HL-60/S4 treated with retinoic acid at 250 ng/mL for 4 days and 3 days (cell line): ENCODE measurements around the gene RHOT2.

Experiments
- in situ Hi-C: fragments of 300-500 bp; cut with MboI; formaldehyde crosslinking; loops from 2 replicates; pipeline ENCODE4 v1.7.0; 2022; ENCODE audit warnings: low sequenced_read_pairs

The RHOT2 gene

DNA sequence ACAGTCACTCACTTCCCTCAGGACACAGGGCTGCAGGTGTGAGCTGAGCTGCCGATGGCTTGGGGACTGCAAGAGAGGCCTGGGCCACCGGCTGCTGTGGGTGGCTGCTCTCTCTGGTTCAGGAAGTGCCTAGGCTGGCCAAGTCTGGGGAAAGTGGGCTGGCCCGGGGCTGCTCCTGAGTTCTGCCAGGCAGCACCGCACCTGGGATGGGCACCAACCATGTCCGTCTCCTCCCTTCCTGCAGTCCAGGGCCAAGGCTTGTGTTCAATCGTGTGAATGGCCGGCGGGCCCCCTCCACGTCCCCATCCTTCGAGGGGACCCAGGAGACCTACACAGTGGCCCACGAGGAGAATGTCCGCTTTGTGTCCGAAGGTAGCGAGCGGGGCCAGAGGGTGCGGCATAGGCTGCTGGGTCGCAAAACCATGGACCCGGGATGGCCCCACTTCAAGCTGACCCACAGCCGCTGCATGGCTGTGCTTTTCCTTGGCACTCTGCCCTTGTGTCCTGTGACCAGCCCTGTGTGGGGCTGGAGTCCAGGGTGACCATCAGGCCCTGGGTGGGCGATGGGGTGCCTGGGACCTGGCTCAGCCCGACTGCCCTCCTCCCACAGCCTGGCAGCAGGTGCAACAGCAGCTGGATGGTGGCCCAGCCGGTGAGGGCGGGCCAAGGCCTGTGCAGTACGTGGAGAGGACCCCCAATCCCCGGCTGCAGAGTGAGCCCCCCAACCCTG is 20.6 kb upstream of the RHOT2 start:
- in situ Hi-C loops: no loop called here

DNA sequence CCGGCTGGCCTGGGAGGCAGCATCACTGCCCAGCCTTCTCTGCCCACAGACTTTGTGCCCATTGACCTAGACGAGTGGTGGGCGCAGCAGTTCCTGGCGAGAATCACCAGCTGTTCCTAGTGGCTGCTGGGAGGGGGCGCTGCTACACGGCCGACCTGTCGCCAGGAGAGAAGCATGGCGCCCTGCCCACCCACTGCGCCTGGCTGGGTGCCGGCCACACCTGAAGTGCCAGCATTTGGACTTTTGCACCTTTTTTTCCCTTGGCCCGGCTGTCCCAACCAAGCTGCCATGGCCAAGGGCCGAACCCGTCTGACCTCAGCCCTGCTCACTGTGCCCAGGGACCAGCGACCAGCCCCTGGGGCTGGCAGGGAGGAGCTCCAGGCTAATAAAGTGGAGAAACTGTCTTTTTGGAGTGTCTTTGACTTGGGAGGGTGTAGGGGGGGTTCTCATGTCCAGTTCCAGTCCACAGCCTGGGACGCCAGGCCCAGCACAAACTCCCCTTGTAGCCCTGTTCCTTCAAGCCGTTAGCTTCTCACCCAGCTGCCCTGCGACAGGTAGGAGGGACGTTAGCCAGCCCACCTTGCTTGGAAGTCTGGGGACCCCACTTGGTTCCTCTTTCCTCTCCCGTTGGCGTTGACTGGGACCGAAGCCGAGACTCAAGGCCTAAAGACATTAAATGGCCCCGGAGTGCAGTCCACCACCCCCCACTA is 19.7 kb upstream of the RHOT2 start:
- in situ Hi-C loops: no loop called here

DNA sequence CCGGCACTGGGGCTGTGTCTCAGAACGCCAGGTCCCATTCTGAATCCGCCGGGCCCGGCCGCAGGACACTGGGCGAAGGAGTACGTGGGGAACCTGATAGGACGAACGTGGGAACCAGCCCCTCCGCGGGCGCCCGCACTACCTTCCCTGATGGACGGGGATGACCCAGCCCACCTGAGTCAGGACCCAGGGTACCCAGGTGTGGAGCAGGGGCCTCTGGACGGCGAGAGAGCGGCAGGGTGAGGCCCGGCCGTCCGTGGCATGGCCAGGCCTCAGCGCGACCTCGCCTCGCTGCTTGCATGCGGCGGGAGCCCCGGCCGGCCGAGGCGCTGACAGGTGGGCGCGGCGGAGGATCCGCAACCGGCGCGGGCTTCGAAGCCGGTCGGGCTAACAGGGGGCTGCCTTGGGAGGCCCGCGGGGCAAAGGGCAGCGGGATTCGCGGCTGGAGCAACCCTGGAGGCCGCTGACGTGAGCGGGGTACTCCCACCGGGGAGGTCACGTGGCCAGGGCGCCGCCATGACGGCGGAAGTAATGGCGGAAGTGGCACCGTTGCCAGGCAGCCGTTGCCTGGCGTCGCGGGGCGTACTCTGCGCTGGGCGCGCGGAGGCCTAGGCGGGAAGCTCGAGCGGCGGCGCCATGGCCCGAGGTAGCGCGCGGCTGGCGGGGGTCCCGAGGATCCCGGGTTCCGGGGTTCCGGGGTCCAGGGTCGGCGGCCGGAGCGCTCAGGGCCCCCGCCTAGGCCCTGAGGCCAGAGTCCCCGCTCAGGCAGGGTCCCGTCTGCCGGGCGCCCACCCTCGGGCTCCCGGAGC is 18.9 kb upstream of the RHOT2 start, which contains the start of gene WDR90:
Gene WDR90 (plus strand): TSS at position 585 of the 809 bp plus-strand sequence. CDS start 52 bp downstream, at position 637.
- in situ Hi-C loops: no loop called here

DNA sequence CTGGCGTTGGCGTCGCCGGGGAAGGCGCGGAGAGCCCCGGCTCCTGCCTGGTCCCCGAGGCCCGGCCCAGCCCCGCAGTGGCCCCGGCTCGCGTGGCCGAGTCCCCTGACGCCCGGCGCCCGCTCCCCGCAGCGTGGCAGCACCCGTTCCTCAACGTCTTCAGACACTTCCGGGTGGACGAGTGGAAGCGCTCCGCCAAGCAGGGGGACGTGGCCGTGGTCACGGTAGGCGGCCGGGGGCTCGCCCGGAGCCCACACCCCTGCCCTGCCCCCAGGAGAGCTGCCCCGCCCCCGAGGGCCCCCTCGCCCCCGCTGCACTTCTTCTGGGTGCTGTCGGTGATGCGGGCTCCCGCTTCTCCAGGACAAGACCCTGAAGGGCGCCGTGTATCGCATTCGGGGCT is 18.3 kb upstream of the RHOT2 start:
- in situ Hi-C loops: no loop called here

DNA sequence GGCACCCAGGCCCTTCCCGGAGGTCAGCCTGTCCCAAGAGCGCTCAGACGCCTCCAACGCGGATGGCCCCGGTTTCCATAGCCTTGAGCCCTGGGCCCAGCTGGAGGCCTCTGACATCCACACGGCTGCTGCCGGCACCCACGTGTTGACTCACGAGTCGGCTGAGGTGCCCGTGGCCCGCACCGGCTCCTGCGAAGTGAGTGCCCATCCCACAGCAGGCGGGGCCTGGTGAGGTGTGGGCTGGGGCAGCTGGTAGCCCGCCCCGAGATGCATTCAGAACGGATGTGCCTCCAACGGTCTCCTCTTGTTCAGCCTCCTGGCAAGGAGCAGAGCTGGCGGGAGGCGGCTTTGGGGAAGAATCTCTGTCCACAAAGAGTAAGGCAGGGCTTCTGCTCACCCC is 16.1 kb upstream of the RHOT2 start:
- in situ Hi-C loops: no loop called here

DNA sequence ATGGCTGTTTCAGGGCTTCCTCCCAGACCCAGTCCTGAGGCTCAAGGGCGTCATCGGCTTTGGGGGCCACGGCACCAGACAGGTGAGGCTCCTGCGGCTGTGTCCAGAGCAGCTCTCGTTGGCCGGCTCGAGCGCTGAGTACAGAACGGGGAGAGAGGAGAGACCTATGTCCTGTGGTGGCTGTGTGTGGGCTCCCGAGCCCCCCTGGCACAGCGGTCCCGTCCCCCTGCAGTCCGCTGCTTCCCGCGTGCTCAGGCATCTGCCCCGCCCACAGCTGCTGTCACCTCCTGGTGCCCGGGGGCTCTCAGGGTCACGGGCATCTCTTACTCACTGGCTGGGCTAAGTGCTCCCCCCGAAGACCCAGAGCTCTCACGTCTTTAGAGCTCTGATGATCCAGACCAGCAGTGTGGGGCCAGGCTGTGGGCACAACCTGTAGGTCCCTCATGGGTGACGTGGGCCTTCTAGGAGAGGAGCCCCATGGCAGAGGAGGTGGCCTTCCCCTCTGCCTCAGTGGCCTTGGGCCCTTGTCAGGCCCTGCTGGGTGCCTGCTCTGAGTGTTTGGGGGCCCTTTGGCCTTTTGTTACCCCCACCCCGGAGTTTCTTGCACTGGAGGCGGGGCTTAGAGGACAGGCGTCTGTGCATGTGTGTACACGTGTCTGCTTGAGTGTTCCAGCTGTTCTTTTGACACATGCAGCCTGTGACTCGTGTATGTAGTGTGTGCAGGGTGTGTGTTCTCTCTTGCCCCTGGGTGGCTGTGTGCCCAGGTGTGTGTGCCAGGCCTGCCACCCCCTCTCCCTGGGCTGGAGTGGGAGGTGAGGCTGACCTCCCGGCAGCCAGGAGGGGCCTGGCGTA is 15.3 kb upstream of the RHOT2 start:
- in situ Hi-C loops: no loop called here

DNA sequence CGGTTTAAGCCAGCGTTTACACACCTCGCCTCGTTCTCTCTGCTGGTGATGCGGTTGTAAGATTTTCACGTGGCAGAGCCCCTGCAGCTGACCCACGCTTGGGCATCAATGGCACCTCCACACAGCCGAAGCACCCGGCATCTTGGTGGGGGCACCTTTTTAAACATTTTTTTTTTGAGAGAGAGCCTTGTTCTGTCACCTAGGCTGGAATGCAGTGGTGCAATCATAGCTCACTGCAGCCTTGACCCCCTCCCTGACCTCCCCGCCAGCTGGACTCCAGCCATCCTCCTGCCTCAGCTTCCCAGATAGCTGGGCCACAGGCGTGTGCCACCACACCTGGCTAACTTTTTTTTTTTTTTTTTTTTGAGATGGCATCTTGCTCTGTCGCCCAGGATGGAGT is 13.9 kb upstream of the RHOT2 start:
- in situ Hi-C loops: no loop called here

DNA sequence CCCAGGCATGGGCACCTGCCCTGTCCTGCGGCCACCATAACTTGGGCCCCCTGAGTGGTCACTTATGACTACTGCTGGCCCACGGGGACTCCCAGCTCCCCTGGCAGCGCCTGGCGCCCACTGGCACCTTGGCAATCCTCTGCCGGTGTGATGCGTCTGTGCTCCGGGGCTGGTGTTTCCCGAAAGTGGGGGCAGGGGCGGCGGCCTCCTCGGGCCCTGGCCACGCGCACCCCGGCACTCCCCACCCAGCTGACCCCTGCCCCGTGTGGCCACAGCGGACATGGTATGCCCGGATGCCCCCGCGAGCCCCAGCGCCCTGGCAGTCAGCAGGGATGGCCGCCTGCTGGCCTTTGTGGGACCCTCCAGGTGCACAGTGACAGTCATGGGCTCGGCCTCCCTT is 10.4 kb upstream of the RHOT2 start:
- in situ Hi-C loops: no loop called here

DNA sequence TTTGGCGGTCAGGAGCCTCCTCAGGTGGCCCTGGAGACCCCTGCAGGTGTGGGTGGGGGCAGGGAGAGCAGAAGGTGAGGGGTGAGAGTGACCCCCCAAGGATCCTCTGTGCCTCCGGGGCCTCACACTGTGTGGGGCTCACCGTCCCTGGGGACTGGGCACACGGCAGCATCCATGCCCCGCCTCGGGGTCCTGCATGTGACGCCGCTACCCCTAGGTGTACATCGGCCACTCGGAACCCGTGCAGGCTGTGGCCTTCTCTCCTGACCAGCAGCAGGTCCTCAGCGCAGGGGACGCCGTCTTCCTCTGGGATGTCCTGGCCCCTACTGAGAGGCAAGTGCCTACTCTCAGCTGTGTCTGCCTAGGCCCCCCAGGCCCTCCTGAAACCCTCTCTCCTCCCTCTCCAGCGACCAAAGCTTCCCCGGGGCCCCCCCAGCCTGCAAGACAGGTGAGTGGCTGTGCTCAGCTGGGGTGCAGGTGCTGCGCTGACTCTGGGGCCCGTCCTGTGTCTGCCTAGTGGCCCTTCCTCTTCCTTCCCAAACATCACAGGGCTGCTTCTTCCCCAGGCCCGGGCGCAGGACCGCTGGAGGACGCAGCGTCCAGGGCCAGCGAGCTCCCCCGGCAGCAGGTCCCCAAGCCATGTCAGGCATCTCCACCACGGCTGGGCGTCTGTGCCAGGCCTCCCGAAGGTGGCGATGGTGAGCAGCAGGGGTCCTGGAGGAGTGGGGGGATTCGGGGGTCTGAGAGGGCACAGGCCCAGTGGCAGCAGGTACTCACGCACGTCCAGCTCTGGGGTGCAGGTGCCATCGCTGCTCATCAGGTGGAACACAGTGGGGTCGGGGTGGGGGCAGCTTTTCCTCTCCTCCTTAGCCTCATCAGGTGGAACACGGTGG is 9.0 kb upstream of the RHOT2 start:
- in situ Hi-C loops: no loop called here

DNA sequence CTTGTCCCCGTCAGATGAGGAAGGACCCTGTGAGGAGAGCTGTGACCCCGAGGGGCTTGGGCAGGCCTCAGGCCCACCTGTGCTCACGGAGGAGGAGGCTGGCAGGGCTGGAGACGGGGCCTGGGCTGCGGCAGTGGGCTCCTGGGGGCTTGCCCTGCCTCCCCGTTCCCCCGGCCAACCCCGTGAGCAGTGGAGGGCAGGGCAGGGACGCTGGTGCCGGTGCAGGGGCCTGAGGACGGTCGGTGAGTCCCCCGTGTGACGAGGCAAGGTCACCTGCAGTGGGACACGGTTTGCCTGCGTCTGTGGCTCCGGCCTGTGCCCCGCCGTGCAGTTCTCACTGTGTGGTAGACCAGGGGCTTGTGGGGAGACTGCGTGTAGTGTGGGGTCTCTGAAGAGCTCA is 8.3 kb upstream of the RHOT2 start:
- in situ Hi-C loops: no loop called here

DNA sequence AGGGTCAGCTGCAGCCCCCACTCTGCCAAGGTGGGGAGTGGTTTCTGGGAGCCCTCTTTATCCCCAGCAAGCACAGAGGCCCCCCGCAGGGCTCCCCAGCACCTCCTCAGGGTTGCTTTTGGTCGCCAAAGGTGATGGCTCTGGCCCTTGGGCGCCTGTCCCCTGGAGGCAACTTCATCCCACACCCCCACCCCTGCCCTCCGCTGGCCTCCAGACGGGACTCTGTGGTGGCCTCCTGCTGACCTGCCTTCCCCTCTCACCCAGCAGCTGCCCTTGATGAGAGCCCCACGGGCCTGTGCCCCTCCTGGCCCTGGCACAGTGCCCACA is 7.8 kb upstream of the RHOT2 start:
- in situ Hi-C loops: no loop called here

DNA sequence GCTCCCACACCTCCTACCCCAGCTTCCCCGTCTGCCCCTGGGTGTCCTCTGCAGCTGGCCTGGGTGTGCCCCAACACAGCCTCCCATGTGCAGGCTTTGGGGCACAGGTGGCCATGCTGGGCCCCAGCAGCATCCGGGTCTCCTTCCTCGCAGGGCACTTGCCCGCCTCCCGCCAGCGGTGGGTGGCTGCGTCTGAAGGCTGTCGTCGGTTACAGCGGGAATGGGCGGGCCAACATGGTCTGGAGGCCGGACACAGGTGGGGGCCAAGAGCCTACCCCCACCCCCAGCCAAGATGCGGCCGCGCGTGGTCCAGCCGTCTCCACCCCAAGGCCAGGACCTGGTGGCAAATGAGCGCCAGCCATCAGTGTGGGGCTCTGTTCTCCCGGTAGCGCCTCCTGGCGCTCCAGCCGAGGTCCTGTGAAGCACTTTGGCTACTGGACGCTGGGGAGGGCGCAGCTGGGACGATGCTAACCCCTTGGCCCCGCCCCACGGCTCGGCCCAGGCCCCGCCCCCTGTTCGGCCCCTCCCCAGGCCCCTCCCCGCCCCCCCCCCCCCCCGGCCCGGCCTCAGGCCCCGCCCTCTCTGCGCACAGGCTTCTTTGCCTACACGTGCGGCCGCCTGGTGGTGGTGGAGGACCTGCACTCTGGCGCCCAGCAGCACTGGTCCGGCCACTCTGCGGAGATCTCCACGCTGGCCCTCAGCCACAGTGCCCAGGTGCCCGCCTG is 7.3 kb upstream of the RHOT2 start:
- in situ Hi-C loops: no loop called here

DNA sequence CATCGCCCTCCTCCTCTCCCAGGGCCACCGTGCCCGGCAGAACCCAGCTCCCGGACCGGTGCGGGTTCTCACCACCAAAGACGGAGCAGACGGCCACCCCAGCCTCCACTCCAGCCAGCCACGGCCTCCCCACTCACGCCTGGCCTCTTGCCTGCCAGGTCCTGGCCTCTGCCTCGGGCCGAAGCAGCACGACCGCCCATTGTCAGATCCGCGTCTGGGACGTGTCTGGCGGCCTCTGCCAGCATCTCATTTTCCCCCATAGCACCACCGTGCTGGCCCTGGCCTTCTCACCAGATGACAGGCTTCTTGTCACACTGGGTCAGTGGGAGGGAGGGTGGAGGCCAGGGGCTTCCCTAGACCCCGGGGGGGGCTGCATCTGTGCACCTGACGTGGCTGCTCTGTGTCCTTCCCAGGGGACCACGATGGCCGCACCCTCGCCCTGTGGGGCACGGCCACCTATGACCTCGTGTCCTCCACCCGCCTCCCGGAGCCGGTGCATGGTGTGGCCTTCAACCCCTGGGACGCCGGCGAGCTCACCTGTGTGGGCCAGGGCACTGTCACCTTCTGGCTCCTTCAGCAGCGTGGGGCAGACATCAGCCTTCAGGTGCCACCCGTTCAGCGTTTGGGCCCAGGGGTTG is 6.6 kb upstream of the RHOT2 start:
- in situ Hi-C loops: no loop called here

DNA sequence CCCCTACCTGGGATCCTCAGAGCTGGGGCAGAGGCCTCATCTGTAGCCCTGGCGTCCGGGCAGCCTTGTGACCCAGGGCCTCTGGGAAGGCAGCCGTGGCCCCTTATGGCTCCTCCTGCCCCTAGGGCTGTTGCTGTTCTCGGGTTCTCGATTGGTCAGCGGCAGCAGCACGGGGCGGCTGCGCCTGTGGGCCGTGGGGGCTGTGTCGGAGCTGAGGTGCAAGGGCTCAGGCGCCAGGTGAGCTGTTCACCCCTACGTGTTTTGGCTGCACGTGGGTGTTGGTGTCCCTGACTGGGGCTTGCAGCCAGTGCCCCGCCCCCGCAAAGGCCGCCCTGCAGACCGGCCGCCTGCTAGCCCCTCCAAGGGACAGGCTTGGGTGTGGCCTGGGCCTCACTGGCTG is 5.8 kb upstream of the RHOT2 start:
- in situ Hi-C loops: no loop called here

DNA sequence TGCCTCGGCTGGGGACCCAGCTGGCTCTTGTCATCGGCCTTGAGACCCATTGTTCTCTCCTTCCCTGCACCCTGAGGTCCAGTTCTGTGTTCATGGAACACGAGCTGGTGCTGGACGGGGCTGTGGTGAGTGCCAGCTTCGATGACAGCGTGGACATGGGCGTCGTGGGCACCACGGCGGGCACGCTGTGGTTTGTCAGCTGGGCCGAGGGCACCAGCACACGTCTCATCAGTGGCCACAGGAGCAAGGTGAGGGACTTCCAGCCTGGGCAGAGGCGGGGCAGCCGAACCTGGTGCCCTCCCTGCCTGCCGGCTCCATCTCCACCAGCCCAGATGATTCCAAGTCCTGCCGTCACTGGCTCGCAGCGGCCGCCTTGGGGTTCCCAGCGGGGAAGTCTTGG is 5.3 kb upstream of the RHOT2 start:
- in situ Hi-C loops: no loop called here

DNA sequence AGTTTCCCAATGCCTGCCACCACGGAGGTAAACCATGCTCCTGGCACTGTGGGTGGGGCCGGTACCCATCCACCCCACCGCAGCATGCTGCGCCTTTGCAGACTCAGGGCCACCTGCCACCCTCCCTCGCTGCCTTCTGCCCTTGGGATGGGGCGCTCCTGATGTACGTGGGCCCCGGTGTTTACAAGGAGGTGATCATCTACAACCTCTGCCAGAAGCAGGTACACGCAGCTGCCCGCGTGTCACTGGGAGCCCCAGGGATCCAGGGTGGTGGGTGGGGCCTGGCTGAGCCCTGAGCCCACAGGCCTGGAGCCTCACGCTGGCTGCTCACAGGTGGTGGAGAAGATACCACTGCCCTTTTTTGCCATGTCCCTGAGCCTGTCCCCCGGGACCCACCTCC is 1.4 kb upstream of the RHOT2 start:
- in situ Hi-C loops: no loop called here

DNA sequence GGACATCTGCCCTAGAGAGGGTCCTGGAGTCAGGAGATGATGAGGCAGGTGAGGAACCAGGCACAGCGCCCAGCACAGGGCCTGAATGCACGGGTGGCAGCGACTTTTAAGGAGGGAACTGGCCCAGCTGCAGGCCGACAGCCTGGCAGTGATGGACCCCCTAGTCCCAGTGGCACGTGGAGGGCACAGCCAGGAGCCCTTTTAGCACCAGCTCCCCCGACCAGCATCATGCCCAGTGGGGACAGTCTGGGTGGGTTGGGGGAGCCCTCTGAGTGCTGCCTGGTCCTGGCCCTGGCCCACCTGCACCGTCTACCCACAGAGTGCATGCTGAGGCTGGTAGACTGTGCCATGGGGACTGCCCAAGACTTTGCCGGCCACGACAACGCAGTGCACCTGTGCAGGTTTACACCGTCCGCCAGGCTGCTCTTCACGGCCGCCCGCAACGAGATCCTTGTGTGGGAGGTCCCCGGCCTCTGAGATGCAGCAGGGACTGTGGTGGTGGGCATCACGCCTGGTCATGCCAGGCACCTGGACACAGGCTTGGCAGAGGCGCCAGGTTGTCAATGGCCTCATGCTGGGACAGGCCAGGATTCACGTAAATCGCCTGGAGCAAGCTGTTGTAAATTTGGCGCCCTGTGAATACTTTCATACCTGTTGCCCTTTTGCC is 686 bp upstream of the RHOT2 start:
- in situ Hi-C loops: no loop called here

DNA sequence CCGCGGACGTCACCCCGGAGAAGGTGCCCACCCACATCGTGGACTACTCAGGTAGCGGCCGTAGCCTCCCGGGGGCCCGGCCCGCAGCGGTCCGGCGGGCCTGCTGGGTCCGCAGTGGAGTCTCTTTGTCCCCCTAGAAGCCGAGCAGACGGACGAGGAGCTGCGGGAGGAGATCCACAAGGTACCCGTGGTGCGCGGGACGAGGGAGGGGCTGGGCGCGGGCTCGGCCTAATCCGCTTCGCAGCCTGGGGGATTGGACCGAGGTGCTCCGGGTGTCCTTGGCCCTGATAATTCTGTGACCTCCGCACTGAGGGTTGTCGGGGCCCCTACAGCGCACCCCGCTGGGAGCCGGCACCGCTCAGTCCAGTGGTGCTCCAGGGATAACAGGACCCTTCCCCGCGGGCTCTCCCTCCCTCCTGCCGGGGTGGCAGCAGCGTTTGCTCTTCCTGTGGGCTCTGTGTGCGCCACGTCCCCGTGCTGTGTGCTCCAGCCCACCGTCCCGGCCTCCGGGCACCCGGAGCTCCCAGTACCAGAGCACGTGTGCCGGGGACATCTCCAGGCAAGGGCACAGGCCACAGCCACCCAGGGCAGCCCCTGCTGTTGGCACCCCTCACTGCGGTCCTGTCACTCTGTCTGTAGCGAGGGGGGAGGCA is 713 bp downstream of the RHOT2 start:
- in situ Hi-C loops: no loop called here
